HG03064 (cell line): Measurements from ENCODE around the gene ADAM19.

Experiments
- ATAC-seq: cut with Tn5 transposase; IDR thresholded peaks from one replicate; pipeline ENCODE4 v1.9.1; 2021; ENCODE audit warnings: low read depth; ENCODE audit not compliant: unreplicated experiment

ADAM19 gene

DNA sequence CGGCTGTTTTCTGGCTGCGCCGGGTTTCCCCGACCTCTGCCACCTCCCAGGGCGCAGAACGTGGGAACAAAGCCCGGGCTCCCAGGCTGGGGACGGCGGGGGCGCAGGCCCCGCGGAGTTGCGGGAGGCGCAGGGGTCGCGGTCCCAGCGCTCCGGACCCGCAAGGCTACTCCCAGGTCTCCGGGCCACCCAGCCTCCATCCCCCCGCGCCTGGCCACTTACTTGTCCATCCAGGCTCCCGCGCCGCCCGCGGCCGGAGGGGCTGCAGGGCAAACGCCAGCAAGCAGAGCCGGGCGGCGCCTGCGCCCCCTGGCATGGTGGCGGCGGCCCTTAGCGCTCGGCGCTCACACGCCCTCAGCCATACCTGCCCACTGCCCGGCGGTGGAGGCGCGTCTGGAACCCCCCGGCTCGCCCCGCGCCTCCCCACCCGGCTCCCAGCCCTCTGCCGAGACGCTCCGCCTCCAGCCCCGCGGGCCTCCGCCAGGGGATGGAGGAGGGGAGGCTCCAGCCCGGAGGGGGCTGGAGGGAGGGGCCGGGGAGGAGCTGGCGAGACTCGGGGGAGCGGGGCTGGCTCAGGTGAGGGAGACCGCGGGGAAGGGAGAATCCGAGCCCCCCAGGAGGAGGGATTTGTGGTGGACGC is at the start of gene ADAM19:
Gene ADAM19 (minus strand): TSS at position 395 of the 640 bp plus-strand sequence. CDS start 79 bp downstream, at position 316.
- no peak for ATAC-seq

DNA sequence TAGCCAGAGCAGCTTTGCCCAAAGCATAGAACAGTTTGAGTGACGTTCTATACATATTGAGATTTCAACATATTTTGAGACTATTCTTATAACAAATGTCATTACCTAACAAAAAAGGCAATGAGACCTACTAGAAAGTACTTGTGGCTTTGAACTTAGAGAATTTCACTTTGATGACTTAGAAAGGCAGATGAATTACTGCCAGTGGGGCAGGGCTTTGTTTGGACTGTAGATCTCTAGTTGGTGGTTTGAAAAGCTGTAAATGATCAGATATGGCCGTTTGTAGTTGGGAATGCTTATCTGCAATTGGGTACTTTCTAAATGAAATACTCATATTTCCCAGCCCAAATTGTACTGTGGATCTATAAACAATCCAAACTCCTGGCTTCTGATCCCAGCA is 48.6 kb upstream of the ADAM19 start:
- ATAC-seq, result no peak

GRCh38 chr5:157620776-157621175 is 45.2 kb upstream of the ADAM19 start:
- ATAC-seq, result no peak

DNA sequence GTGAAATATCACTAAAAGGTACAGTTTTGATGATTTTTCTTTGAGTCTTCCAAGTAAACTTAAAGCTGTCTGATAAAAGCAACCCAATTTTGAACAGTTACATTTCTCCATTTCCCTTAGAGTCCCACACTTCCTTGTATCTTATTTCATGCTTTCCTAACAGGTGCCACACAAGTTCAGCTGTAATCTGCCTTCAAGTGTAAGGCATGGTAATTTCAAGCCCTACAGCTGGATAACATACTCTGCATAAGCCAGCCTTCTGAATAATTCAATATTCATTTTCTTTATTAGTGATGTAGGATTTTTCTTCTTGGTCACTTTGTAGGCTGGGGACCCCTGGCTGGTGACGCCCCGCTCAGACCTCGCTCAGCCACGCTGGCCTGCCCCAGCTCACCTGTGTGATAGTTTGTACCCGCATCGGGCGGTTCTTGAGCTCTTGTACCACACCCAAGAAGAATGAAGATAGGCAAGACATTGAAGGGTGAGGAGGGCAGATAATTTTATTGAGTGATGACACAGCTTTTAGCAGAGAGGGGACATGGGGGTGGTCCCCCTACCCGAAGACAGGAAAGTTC is 42.7 kb upstream of the ADAM19 start:
- ATAC-seq, result no peak

DNA sequence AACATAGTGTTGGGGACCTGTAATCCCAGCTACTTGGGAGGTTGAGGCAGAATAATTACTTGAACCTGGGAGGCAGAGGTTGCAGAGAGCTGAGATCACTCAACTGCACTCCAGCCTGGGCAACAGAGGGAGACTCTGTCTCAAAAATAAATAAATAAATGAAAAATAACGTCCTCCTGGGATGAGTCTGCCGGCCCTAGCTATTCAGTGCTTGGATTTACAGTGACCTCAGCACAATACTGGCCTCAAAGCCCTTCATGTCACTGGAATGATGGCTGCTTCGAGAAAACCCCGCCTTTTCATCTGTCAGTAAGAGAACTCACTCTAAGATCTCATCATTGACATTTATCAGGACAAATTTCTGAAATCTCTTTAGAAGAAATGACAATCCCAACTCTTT is 41.2 kb upstream of the ADAM19 start:
- ATAC-seq, result no peak

- no peak for ATAC-seq
These were observed 38.0 kb upstream of the ADAM19 start for GRCh38 chr5:157613385-157614245.

GRCh38 chr5:157612581-157612980 is 37.0 kb upstream of the ADAM19 start:
- ATAC-seq, result no peak

DNA sequence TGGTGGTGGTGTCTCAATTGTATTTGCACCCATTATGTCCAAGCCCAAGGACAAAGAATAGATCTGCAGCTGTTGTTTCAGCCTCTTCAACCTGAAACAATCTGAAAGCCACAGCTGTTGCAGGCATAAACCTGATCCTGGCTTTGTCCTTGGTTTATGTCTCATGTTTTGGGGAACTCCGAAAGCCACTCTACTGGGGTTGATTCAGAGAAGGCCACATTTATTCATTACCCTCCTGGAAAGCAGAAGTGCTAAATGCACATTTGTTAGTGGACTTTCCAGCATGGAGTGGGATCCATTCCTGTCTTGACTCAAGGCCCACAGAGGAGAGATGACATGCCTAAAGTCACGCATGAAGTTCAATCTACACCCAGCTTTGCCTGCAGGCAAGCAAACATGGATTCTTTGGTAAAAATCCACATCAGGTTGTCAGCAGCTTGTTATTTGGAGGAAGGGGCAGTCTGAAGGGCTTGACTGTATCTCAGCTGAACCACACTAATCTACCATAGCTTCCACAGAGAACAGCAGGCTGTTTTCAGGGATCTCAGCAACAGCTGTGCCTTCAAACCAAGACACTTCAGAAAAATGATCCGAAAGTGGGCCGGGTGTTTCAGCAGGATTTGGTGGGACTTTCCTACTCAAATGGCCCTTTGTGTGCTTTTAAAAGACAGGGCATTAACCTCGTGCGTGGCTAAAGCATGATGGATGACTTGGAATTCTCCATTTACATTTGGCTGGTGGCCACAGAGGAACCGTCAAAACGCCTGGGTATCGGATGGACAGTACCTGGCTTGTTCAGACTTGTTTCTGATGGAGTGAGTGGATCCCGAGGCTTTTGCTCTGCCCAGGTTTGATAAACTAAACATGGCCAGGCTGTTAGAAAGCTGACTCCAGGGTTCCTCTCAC is 36.2 kb upstream of the ADAM19 start:
- ATAC-seq, result no peak

- ATAC-seq, result no peak
These were observed 35.4 kb upstream of the ADAM19 start for GRCh38 chr5:157610990-157611389.

GRCh38 chr5:157608972-157609565 is 33.5 kb upstream of the ADAM19 start:
- ATAC-seq, result no peak

DNA sequence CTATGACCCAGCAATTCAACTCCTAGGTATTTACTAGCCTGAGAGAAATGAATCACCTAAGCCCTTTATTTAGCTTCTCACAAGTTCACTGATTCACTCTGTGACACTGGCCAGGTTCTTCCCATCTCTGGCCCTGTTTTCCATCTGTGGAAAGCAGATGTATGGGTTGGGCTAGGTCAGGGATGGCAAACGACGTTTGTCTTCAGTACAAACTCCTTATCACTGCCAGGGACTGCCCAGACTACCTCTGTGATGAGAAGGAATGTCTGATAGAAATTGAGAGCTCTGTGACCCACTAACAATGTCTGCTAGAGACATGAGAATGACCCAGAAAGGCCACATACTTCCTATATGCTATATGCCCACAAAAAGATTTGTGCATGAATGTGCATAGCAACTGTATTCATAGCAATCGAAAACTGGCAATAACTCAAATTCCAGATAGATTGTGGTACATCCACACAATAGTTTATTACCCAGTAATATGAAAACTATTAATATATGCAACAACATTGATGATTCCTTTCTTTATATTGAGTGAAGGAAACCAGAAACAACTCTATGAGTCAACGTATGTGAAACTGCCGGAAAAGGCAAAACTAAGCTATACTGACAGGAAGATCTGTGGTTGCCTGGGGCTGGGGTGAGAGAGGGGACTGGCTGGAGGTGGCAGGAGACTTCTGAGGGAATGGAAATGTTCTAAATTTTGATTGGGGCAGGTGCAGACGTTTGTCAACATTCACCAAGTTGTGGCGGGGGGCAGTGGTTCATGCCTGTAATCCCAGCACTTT is 32.0 kb upstream of the ADAM19 start:
- no peak for ATAC-seq

GRCh38 chr5:157606046-157606445 is 30.5 kb upstream of the ADAM19 start:
- no peak for ATAC-seq

DNA sequence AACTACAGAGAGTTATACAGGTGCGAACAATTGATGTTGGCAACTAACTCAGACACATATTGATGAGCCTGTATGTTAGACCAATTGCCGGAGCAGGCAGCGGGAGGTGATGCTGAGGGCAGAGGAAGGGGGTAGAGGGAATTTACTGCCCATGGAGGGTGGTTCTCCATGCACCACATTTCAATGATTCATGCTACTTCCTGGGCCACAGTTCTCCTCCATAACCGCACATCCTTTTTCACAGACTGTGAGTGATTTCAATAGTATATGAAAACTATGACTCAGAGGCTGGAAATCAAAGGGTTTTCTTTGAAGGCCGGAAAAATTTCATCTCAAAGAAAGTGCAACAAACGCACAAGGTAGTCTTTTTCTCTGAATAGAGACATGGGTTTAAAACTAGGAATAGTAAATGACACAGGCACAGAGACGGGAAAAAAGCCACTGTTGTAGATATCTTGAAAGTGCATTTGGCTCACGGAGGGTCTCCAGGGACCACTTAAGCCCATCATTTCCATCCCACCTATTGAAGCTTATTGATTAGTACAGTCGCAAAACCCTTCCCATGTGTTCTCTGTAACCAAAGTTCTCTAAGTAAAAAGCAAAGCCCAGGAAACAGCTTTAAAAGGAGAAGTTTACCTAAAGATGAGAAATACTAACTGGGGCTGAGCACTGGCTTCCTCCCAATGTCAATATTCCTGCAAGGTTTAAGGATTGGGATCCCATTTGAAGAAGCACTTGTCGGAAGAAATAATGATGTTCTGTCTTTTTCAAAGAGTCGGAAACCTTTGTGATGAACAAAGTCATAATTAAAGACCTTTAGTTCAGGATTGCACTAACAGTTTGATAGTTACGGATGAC is 28.0 kb upstream of the ADAM19 start:
- ATAC-seq, result no peak

DNA sequence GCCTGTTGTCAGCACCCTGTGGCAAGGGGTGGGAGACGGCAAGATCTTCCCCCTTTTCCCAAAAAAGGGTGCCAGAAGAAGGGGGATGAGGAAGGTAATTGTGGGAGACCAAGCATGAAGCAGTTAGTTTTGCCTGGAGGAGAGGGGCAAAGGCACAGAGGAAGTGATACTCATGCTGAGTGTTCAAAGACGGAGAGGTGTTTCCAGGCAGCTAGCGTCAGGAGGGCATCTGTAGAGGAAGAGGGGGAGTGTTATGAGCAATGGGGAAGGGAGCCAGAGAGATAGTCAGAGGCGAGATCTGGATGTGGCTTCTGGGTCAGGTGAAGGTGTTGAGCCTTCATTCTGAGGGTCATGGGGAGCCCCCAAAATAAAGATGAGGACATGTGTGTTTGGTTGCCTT is 26.9 kb upstream of the ADAM19 start:
- ATAC-seq, result peak; percentile 56

DNA sequence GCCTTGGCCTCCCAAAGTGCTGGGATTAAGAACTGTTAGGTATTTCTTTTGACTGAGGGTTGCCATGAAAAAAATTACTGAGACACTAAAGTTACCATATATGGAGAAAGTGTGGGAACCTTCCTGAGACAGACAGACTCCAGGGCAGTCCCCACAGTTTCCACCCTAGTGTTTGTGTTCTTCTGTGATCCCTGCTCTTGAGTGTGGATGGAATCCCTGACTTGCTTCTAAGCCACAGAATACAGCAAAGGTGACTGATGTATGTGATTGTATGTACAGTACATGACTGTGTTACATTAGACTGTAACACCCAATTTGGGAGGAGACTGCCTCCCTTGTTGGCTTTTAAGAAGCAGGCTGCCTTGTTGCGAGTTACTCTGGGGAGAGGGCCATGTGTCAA is 24.7 kb upstream of the ADAM19 start:
- ATAC-seq, result no peak

- no peak for ATAC-seq
These were observed 24.0 kb upstream of the ADAM19 start for GRCh38 chr5:157599565-157599964.

GRCh38 chr5:157598350-157598936 is 22.9 kb upstream of the ADAM19 start:
- ATAC-seq, result peak; percentile 29

- no peak for ATAC-seq
These were observed 21.7 kb upstream of the ADAM19 start for GRCh38 chr5:157597277-157597676.
